Thyroid gland (tissue), 4 donors: ENCODE results near the gene PIGR. TPM values are rescaled to one million over a fixed set of nuclear protein-coding genes. Genes with fewer than 3 reads are reported as not detected.

ENCODE experiments used
- DNase-seq, 2 donors: peaks; one replicate each; pipeline ENCODE4 v3.0.0-alpha.2; 2019
- H3K27ac ChIP-seq, 3 donors: fragments of 200-600 bp; sonication (generic); 1 replicate in 2 of 3; 2 replicates in 1 of 3; pipeline ENCODE4 v1.5.1; 2016 to 2019; ENCODE audit warnings: mild to moderate bottlenecking in 1 of 3, moderate library complexity in 1 of 3
- H3K27me3 ChIP-seq: fragments of 200-600 bp; sonication (generic); one replicate; pipeline ENCODE4 v1.5.1; 2019
- H3K36me3 ChIP-seq, 2 donors: fragments of 200-600 bp; sonication (generic); one replicate each; pipeline ENCODE4 v1.5.1; 2016 to 2019
- H3K4me1 ChIP-seq, 2 donors: fragments of 200-600 bp; sonication (generic); one replicate each; pipeline ENCODE4 v1.5.1; 2017 to 2019
- H3K4me3 ChIP-seq, 3 donors: fragments of 200-600 bp; sonication (generic); replicated peaks in 1 of 3; 1 replicate in 2 of 3; 2 replicates in 1 of 3; pipeline ENCODE4 v1.5.1; 2016; ENCODE audit warnings: mild to moderate bottlenecking in 1 of 3
- H3K9me3 ChIP-seq: fragments of 200-600 bp; sonication (generic); one replicate; pipeline ENCODE4 v1.5.1; 2017
- CTCF ChIP-seq, 6 experiments: fragments of 200-600 bp in 3 of 6; fragments of 450-650 bp in 3 of 6; sonication (generic) in 3 of 6; IDR thresholded peaks; one replicate each; pipeline ENCODE4 v1.5.1; 2016 to 2019; ENCODE audit warnings: antibody characterized with exemption in 6 of 6, mild to moderate bottlenecking in 2 of 6, inconsistent platforms in 1 of 6, moderate library complexity in 1 of 6
- POLR2A ChIP-seq, 2 donors: fragments of 450-650 bp; IDR thresholded peaks; one replicate each; pipeline ENCODE4 v1.6.1; 2017; ENCODE audit warnings: antibody characterized with exemption in 2 of 2, mild to moderate bottlenecking in 2 of 2, moderate library complexity in 1 of 2
- WGBS, 2 donors: methylation state at CpG; one replicate each; pipeline ENCODE4 v1.1.5; 2017; 5-methylcytosine and 5-hydroxymethylcytosine counted together
- intact Hi-C: fragments of 100-400 bp; cut with DNase I; formaldehyde crosslinking; loops from one replicate; pipeline ENCODE4 v1.15.1; 2023
- total RNA-seq, 4 donors: library from RNA; depleted of rRNA; stranded (reverse); fragments of >200 nt; gene quantifications; one replicate each; pipeline ENCODE4 v1.2.3, GENCODE V29; 2016

The PIGR gene
- total RNA-seq, 4 donors from 2014 or later: 0.11 to 1.2 (median 0.75) TPM; not detected in 1

GRCh38 chr1:206974140-206974539, 27.9 kb upstream of the PIGR start:
- intact Hi-C loops: no loop called here
- no peaks in the 10 kb centered on the region for H3K36me3 ChIP-seq
- TF ChIP-seq POLR2A (IDR thresholded peaks at IDR 0.05) (no peak), CTCF (IDR thresholded peaks at IDR 0.05) (no peak)
- 86 to 92% methylated on average over 3 of the region's 3 CpGs for WGBS, 2 donors
- H3K9me3 ChIP-seq: no peaks in the 10 kb centered on the region
- no peak for DNase-seq
- no peaks in the 10 kb centered on the region for H3K27me3 ChIP-seq
- no peaks in the 10 kb centered on the region for H3K4me1 ChIP-seq
- no peak overlapping the region for H3K27ac ChIP-seq
- H3K4me3 ChIP-seq: no peak overlapping the region

DNA sequence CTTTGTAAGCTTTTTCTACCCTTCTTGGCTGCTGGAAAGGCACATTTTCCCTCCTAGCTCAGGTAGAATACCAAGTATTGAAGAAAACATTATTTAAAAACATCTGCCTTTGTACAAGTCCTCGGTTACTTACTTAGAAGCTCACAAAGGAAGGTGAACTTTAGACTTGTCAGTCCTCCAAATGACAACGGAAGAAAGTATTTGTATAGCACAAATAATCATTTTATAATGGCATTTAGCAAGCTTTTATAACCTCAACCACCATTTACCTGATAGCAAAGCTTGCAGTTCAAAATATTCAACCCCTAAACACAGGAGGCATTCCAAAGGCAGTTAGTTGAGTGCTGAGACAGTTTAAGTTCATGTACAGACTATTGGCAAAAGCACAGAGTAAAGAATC, 26.5 kb upstream of the PIGR start:
- intact Hi-C loops: no loop called here
- TF ChIP-seq CTCF (IDR thresholded peaks at IDR 0.05) (no peak), POLR2A (IDR thresholded peaks at IDR 0.05) (no peak)
- 82 to 86% methylated on average over 2 of the region's 2 CpGs for WGBS, 2 donors

GRCh38 chr1:206971029-206971655, 24.9 kb upstream of the PIGR start:
- TF ChIP-seq POLR2A (IDR thresholded peaks at IDR 0.05) (no peak), CTCF (IDR thresholded peaks at IDR 0.05) (no peak)
- no peak for DNase-seq
- intact Hi-C loops: no loop called here
- Histone ChIP-seq H3K27ac (no peak overlapping the region), H3K9me3 (no peaks in the 10 kb centered on the region), H3K36me3 (no peaks in the 10 kb centered on the region), H3K27me3 (no peaks in the 10 kb centered on the region), H3K4me1 (peaks cover 3 to 6% of the 10 kb centered on the region in 2 donors), H3K4me3 (no peak overlapping the region)
- 80 to 90% methylated on average over 2 of the region's 2 CpGs for WGBS, 2 donors

More for the DNA sequence above, 26.5 kb upstream of the PIGR start:
- H3K9me3 ChIP-seq: no peaks in the 10 kb centered on the region
- no peaks in the 10 kb centered on the region for H3K36me3 ChIP-seq
- peaks cover 0 to under 1% of the 10 kb centered on the region in 2 donors for H3K4me1 ChIP-seq
- H3K4me3 ChIP-seq: no peak overlapping the region
- H3K27ac ChIP-seq: no peak overlapping the region
- no peaks in the 10 kb centered on the region for H3K27me3 ChIP-seq
- no peak for DNase-seq

DNA sequence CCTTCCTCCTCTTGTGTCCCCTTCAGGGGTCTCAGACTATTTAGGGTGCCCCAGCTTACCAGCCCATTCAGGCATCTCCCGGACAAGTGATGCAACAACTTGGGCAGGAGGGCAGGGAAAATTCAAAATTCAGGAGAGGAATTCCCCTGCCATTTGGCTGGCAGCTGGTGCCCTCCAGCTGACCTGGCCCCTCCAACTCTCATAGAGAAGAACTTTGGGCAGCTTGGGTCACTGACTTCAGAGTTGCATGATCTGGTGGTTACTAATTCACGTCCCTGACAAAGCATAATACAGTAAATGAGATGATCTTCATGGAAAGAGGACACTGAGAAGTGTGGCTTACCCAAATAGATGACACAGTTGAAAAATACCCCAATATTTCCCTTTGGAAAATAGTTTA, 24.2 kb upstream of the PIGR start, which contains the start of gene FCAMR:
Gene FCAMR (minus strand): TSS at position 15 of the 400 bp plus-strand sequence. CDS start 335 bp downstream, outside the sequence.
- Histone ChIP-seq H3K9me3 (no peaks in the 10 kb centered on the region), H3K27ac (no peak within 1 kb of the TSS), H3K36me3 (no peaks in the 10 kb centered on the region), H3K4me3 (no peak within 1 kb of the TSS), H3K27me3 (no peaks in the 10 kb centered on the region), H3K4me1 (peaks cover 3 to 6% of the 10 kb centered on the region in 2 donors)
- 77 to 82% methylated on average over 2 of the region's 2 CpGs for WGBS, 2 donors
- intact Hi-C loops: no loop called here
- no peak for DNase-seq
- TF ChIP-seq CTCF (IDR thresholded peaks at IDR 0.05) (no peak), POLR2A (IDR thresholded peaks at IDR 0.05) (no peak)

DNA sequence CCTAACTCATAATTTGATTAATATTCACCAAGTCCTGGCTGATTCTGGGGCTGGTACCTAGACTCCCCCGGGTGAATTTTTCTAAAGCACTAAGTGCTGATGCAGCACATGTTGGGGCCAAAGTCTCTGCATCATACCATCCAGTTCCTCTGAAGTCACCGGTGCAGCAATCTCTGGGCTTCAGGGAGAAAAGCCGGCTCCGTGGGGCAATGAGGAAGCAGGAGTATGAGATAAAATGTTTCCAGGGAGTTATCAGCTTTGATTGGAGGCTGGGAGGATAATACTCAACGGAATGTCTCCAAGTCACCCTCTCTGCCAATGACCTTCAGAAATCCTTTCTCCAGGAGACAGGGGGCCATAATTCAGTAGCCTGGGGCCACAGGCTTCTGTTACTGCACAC, 22.8 kb upstream of the PIGR start:
- WGBS, 2 donors: 68 to 89% methylated on average over 5 of the region's 5 CpGs
- H3K9me3 ChIP-seq: no peaks in the 10 kb centered on the region
- no peak overlapping the region for H3K4me3 ChIP-seq
- H3K27me3 ChIP-seq: no peaks in the 10 kb centered on the region
- H3K4me1 ChIP-seq: peaks cover 3 to 6% of the 10 kb centered on the region in 2 donors
- H3K36me3 ChIP-seq: no peaks in the 10 kb centered on the region
- intact Hi-C loops: no loop called here
- H3K27ac ChIP-seq: no peak overlapping the region
- no peak for DNase-seq
- no peak for TF ChIP-seq CTCF (IDR thresholded peaks at IDR 0.05)
- no peak for TF ChIP-seq POLR2A (IDR thresholded peaks at IDR 0.05)
